Bronchial epithelial cell (primary cell): ENCODE data around the gene CRYBG1. TPM values are rescaled to one million over a fixed set of nuclear protein-coding genes. Genes with fewer than 3 reads are reported as not detected.

Experiments
- DNase-seq: peaks from one replicate; pipeline ENCODE4 v3.0.0-alpha.2; 2010; ENCODE audit warnings: low read depth
- FAIRE-seq: peaks from 2 replicates; lab custom pipeline; 2011; peaks lifted over from hg19 to GRCh38; lab: Jason Lieb, UNC
- H3K27me3 ChIP-seq: 2 replicates; pipeline ENCODE4 v1.5.1; 2011; ENCODE audit warnings: low read length; ENCODE audit not compliant: control insufficient read depth, insufficient read depth
- H3K36me3 ChIP-seq: 2 replicates; pipeline ENCODE4 v1.5.1; 2011; ENCODE audit warnings: low read length; ENCODE audit not compliant: control insufficient read depth, insufficient read depth
- H3K4me3 ChIP-seq: 2 replicates; pipeline ENCODE4 v1.5.1; 2011; ENCODE audit warnings: mild to moderate bottlenecking, low read depth, low read length, control low read depth
- total RNA-seq: library from RNA; depleted of rRNA; stranded (reverse); fragments of >200 nt; gene quantifications from 2 replicates; pipeline ENCODE4 v1.2.1, GENCODE V29; 2014
- TF ChIP-seq, protein P1 (sequence below): IDR thresholded peaks from 2 replicates; pipeline ENCODE4 v1.5.1; 2011; ENCODE audit warnings: mild to moderate bottlenecking, moderate library complexity, low read length, control low read depth, inconsistent platforms; ENCODE audit not compliant: insufficient read depth, severe bottlenecking

Gene CRYBG1
- total RNA-seq, 1 donor from 2014 or later: 45.0 TPM

DNA sequence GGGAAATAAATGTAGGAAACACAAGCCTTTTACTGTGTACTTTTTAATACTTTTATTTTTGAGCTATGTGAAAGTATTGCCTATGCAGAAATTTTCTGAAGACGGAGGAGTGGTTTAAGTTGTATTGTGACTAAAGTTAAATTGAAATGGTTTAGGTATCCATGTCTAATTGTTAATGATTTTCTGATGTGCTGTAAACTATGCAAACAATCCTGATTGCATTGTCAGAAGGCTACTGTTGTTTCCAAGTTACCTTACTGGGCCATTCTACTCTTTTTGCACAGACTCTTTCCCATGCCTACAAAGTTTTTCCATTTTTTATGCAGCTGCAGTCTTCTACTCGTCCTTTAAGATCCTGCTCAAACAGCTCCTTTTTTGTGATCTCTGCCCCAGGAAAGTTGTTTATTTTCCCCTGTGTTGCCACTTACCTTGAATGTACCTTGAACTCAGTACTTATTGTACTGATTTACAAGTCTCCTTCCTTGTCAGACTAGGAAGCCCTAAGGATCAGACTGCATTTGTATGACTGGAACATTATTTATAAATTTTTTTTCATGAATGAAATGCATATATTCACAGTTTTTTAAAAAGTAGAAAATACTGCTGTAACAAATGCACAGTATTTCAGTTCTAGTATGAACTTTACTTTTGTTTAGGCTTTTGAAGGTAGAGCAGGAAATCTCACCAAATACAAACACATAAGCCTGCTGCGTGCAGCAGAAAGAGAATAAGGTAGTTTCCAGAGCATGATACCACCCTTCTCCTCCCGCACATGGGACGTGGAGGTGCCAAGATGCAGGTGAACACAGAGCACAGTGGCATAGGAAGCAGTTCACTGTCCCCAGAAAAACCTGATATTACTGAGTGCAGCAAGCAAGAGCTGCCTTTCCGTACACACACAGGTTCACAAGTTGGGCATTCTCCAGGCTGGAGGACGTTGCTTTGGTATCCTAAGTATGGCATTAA, 97.8 kb downstream of the CRYBG1 start:
- TF ChIP-seq, protein P1, sequence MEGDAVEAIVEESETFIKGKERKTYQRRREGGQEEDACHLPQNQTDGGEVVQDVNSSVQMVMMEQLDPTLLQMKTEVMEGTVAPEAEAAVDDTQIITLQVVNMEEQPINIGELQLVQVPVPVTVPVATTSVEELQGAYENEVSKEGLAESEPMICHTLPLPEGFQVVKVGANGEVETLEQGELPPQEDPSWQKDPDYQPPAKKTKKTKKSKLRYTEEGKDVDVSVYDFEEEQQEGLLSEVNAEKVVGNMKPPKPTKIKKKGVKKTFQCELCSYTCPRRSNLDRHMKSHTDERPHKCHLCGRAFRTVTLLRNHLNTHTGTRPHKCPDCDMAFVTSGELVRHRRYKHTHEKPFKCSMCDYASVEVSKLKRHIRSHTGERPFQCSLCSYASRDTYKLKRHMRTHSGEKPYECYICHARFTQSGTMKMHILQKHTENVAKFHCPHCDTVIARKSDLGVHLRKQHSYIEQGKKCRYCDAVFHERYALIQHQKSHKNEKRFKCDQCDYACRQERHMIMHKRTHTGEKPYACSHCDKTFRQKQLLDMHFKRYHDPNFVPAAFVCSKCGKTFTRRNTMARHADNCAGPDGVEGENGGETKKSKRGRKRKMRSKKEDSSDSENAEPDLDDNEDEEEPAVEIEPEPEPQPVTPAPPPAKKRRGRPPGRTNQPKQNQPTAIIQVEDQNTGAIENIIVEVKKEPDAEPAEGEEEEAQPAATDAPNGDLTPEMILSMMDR: no peak
- DNase-seq (no peak), FAIRE-seq (no peak)
- H3K4me3 ChIP-seq: no peak overlapping the region
- no peaks in the 10 kb centered on the region for H3K27me3 ChIP-seq
- H3K36me3 ChIP-seq: no peaks in the 10 kb centered on the region

DNA sequence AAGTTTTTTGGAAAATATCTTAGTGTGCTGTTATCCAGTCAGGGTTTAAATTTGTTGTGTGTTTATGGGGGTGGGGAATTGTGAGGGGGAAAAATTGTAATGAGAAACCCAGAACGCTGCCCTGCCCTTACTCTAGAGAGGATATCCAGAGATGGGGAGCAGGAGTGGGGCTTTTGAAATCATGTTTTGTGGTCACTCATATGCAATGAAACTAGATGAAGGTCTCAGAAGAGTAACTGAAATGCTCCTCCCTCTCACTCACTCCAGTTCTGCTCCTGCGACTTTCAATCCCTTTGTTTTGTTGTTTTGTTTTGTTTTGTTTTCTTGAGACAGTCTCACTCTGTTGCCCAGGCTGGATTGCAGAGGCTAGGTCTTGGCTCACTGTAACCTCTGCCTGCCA, 100.0 kb downstream of the CRYBG1 start:
- DNase-seq (no peak), FAIRE-seq (no peak)
- no peaks in the 10 kb centered on the region for H3K27me3 ChIP-seq
- H3K36me3 ChIP-seq: no peaks in the 10 kb centered on the region
- no peak overlapping the region for H3K4me3 ChIP-seq
- TF ChIP-seq, protein P1: no peak

DNA sequence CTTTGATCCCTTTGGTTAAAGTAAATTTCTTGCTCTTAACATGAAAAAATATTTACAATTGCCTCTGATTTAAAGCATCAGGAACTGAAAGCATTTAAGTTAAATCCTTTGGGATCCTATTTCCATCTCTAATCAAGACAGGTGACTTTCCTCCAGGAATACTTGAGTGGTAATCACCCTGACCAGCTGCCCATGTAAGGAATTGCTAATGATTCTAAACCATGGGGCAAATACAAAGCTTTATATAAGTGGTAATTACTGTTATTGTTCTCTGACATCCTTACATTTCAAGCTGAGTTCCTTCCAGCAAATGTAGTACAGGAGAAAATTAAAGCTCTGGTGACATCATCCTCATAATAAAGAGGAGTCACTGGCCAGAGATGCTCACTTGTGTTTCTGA, 100.6 kb downstream of the CRYBG1 start:
- no peaks in the 10 kb centered on the region for H3K36me3 ChIP-seq
- TF ChIP-seq, protein P1: no peak
- H3K4me3 ChIP-seq: no peak overlapping the region
- no peaks in the 10 kb centered on the region for H3K27me3 ChIP-seq
- FAIRE-seq (no peak), DNase-seq (no peak)

DNA sequence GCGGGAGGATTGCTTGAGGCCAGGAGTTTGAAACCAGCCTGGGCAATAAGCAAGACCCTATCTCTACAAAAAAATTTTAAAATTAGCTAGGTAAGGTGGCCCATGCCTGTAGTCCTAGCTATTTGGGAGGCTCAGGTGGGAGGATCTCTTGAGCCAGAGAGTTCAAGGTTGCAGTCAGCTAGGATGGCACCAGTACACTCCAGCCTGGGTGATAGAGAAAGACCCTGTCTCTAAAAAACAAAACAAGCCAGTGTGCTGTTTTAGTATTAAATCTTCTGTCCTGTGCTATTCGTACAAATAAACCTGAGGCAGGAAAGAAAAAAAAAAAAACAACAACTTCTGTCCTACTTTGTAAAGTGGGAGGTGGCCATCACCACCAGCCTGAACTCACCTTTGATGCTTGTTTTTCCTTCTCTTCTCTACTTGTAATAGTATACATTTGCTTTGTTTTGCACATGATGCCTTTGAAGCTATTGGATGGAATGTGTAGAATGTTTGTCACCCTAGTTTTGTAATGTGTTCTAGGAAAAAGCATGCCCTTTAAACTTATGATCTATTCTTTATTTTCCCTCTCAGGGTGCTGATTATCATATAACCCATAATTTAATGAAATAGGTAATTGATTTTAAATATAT, 102.5 kb downstream of the CRYBG1 start:
- TF ChIP-seq, protein P1: no peak
- no peak for FAIRE-seq

DNA sequence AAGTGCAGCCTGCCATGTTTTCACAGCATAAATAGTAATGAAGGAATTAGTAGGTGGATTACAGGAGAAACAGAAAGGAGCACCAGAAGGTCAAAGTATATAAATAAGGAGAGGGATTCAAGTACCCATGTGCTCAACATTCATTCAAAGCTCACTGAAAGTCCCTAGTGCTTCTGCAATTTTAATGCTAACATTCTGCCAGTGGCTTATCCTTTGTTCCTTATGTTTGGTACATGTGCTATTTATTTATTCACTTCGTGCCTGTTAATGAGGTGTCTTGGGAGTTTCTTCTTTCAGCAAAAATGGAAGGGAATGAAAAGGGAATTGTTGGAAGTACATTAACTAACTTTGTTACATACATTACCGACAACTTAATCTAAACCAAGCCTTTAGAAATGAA, 105.7 kb downstream of the CRYBG1 start:
- FAIRE-seq (no peak), DNase-seq (no peak)
- no peaks in the 10 kb centered on the region for H3K36me3 ChIP-seq
- H3K4me3 ChIP-seq: no peak overlapping the region
- H3K27me3 ChIP-seq: no peaks in the 10 kb centered on the region
- TF ChIP-seq, protein P1: no peak

More for the DNA sequence above, 102.5 kb downstream of the CRYBG1 start:
- no peak for DNase-seq
- Histone ChIP-seq H3K36me3 (no peaks in the 10 kb centered on the region), H3K4me3 (no peak overlapping the region), H3K27me3 (no peaks in the 10 kb centered on the region)
